Measurements from ENCODE around the gene IRF2BP2. TPM values are rescaled to one million over a fixed set of nuclear protein-coding genes. Genes with fewer than 3 reads are reported as not detected.
A peak's percentile ranks its signal among the peaks of the same experiment; 100 is the strongest.

The IRF2BP2 gene
- total and polyA plus RNA-seq, 2 of the 13 experiments (the other 11 are each of a cell fraction or from before 2014, with no cell fraction given), result 140 to 147 TPM

DNA sequence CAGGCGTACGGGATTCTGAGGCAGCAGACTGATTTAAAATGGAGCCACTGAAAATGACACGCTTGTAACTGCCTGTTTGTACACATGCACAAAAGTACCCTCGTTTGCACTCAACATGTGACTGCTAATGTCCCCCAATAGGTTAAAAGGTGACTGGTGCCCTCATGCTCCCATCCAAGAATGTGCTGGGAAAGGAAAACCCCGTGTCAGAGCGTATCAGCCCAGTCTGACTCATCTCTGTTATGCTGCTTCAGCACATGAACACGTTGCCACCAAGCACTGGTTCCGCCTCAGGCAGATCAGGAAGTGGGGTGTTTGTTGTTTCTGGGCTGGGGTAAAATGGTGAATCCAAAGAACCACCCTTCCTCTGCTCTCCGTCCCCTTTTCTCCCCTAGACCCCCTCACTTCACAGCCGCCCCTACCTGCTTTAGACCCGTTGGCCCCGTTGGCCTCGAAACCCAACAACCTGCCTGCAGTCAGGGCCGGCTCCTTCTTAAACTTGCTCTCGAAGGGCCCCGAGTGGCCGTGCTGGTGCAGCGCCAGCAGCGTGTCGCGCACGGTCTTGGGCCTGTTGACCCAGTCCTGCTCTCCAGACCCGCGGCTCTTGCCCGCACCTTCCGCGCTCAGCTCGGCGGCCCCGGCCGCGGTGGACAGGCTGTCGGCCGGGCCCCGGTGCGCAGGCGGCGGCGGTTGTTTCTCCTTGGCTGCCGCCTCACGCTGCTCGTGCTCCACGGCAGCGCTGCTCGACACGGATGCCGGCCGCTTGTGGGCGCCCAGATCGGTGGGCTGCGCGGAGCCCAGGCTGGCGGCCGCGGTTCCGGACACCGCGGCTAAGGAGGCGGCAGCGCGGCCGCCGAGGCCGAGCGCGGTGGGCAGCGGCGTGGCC, 1.7 kb downstream of the IRF2BP2 start (continued):
- TF ChIP-seq ARHGAP35 (CRISPR knock-in tag; IDR thresholded peaks at IDR 0.05; ENCODE audit: borderline replicate concordance) (no peak), KLF12 (CRISPR knock-in tag; IDR thresholded peaks at IDR 0.05; ENCODE audit: borderline replicate concordance) (no peak; the same call in 1 of the 2 replicates), YEATS2 (CRISPR knock-in tag; IDR thresholded peaks at IDR 0.05; ENCODE audit: borderline replicate concordance) (peak; percentile 57; the same call in 1 of the 2 replicates), TEAD2 (CRISPR knock-in tag; IDR thresholded peaks at IDR 0.05) (no peak), NFE2L1 (CRISPR knock-in tag; IDR thresholded peaks at IDR 0.05; ENCODE audit: borderline replicate concordance) (no peak), CHD4 (IDR thresholded peaks at IDR 0.05; ENCODE audit: borderline replicate concordance, low read length) (no peak), ZNF891 (CRISPR knock-in tag; IDR thresholded peaks at IDR 0.05) (no peak), ZNF256 (CRISPR knock-in tag; conservative IDR thresholded peaks at IDR 0.05) (0 out of 2 replicates have a peak, but pooled peaks have one; percentile 24), ADNP (CRISPR knock-in tag; IDR thresholded peaks at IDR 0.05) (no peak), HNRNPUL1 (IDR thresholded peaks at IDR 0.05; ENCODE audit: low read depth, low read length) (no peak), IRF2 (CRISPR knock-in tag; IDR thresholded peaks at IDR 0.05) (peak; percentile 74)
- TF ChIP-seq, protein P1, sequence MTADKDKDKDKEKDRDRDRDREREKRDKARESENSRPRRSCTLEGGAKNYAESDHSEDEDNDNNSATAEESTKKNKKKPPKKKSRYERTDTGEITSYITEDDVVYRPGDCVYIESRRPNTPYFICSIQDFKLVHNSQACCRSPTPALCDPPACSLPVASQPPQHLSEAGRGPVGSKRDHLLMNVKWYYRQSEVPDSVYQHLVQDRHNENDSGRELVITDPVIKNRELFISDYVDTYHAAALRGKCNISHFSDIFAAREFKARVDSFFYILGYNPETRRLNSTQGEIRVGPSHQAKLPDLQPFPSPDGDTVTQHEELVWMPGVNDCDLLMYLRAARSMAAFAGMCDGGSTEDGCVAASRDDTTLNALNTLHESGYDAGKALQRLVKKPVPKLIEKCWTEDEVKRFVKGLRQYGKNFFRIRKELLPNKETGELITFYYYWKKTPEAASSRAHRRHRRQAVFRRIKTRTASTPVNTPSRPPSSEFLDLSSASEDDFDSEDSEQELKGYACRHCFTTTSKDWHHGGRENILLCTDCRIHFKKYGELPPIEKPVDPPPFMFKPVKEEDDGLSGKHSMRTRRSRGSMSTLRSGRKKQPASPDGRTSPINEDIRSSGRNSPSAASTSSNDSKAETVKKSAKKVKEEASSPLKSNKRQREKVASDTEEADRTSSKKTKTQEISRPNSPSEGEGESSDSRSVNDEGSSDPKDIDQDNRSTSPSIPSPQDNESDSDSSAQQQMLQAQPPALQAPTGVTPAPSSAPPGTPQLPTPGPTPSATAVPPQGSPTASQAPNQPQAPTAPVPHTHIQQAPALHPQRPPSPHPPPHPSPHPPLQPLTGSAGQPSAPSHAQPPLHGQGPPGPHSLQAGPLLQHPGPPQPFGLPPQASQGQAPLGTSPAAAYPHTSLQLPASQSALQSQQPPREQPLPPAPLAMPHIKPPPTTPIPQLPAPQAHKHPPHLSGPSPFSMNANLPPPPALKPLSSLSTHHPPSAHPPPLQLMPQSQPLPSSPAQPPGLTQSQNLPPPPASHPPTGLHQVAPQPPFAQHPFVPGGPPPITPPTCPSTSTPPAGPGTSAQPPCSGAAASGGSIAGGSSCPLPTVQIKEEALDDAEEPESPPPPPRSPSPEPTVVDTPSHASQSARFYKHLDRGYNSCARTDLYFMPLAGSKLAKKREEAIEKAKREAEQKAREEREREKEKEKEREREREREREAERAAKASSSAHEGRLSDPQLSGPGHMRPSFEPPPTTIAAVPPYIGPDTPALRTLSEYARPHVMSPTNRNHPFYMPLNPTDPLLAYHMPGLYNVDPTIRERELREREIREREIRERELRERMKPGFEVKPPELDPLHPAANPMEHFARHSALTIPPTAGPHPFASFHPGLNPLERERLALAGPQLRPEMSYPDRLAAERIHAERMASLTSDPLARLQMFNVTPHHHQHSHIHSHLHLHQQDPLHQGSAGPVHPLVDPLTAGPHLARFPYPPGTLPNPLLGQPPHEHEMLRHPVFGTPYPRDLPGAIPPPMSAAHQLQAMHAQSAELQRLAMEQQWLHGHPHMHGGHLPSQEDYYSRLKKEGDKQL (CRISPR knock-in tag; IDR thresholded peaks at IDR 0.05; ENCODE audit: low read depth), result 0 out of 2 replicates have a peak, but pooled peaks have one; percentile 25
- TF ChIP-seq, protein P2, sequence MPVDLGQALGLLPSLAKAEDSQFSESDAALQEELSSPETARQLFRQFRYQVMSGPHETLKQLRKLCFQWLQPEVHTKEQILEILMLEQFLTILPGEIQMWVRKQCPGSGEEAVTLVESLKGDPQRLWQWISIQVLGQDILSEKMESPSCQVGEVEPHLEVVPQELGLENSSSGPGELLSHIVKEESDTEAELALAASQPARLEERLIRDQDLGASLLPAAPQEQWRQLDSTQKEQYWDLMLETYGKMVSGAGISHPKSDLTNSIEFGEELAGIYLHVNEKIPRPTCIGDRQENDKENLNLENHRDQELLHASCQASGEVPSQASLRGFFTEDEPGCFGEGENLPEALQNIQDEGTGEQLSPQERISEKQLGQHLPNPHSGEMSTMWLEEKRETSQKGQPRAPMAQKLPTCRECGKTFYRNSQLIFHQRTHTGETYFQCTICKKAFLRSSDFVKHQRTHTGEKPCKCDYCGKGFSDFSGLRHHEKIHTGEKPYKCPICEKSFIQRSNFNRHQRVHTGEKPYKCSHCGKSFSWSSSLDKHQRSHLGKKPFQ (CRISPR knock-in tag; IDR thresholded peaks at IDR 0.05; ENCODE audit: insufficient replicate concordance), result peak; percentile 39
- TF ChIP-seq, protein P3, sequence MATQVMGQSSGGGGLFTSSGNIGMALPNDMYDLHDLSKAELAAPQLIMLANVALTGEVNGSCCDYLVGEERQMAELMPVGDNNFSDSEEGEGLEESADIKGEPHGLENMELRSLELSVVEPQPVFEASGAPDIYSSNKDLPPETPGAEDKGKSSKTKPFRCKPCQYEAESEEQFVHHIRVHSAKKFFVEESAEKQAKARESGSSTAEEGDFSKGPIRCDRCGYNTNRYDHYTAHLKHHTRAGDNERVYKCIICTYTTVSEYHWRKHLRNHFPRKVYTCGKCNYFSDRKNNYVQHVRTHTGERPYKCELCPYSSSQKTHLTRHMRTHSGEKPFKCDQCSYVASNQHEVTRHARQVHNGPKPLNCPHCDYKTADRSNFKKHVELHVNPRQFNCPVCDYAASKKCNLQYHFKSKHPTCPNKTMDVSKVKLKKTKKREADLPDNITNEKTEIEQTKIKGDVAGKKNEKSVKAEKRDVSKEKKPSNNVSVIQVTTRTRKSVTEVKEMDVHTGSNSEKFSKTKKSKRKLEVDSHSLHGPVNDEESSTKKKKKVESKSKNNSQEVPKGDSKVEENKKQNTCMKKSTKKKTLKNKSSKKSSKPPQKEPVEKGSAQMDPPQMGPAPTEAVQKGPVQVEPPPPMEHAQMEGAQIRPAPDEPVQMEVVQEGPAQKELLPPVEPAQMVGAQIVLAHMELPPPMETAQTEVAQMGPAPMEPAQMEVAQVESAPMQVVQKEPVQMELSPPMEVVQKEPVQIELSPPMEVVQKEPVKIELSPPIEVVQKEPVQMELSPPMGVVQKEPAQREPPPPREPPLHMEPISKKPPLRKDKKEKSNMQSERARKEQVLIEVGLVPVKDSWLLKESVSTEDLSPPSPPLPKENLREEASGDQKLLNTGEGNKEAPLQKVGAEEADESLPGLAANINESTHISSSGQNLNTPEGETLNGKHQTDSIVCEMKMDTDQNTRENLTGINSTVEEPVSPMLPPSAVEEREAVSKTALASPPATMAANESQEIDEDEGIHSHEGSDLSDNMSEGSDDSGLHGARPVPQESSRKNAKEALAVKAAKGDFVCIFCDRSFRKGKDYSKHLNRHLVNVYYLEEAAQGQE (IDR thresholded peaks at IDR 0.05; ENCODE audit: borderline replicate concordance in 1 of 2, low read depth in 1 of 2, low read length in 2 of 2), result peak in 1 of 2 experiments; percentile 66; a peak in 1 of 4 replicates
- TF ChIP-seq, protein P4, sequence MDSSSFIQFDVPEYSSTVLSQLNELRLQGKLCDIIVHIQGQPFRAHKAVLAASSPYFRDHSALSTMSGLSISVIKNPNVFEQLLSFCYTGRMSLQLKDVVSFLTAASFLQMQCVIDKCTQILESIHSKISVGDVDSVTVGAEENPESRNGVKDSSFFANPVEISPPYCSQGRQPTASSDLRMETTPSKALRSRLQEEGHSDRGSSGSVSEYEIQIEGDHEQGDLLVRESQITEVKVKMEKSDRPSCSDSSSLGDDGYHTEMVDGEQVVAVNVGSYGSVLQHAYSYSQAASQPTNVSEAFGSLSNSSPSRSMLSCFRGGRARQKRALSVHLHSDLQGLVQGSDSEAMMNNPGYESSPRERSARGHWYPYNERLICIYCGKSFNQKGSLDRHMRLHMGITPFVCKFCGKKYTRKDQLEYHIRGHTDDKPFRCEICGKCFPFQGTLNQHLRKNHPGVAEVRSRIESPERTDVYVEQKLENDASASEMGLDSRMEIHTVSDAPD (CRISPR knock-in tag; IDR thresholded peaks at IDR 0.05), result no peak

Data from HepG2 (cell line).